SK-N-SH treated with all-trans-retinoic acid at 6 μM for 48 hours (cell line): Measurements from ENCODE around the gene KIF1A.

Experiments used
- ATAC-seq: fragments of 200-7000 bp; cut with Tn5 transposase; 3 replicates; pipeline ENCODE4 v1.9.1; 2020; ENCODE audit warnings: mild to moderate bottlenecking, moderate library complexity
- ARNTL ChIP-seq: fragments of 450-650 bp; formaldehyde crosslinking; IDR thresholded peaks from 2 replicates; pipeline ENCODE4 v1.5.0; 2020; ENCODE audit warnings: low read depth, mild to moderate bottlenecking, moderate library complexity, borderline replicate concordance
- BACH2 ChIP-seq: fragments of 250-450 bp; sonication (Bioruptor Pico); IDR thresholded peaks from 2 replicates; pipeline ENCODE4 v1.9.0; 2021; ENCODE audit warnings: mild to moderate bottlenecking, borderline replicate concordance
- CREB5 ChIP-seq: fragments of 250-450 bp; sonication (Bioruptor Pico); IDR thresholded peaks from 2 replicates; pipeline ENCODE4 v1.5.1; 2020; ENCODE audit warnings: low read depth, mild to moderate bottlenecking, moderate library complexity
- CSDC2 ChIP-seq: fragments of 250-450 bp; sonication (Bioruptor Pico); IDR thresholded peaks from 2 replicates; pipeline ENCODE4 v1.5.0; 2020; ENCODE audit warnings: mild to moderate bottlenecking, moderate library complexity
- CSRNP3 ChIP-seq: fragments of 250-450 bp; sonication (Bioruptor Pico); IDR thresholded peaks from 2 replicates; pipeline ENCODE4 v1.5.1; 2021; ENCODE audit warnings: mild to moderate bottlenecking, moderate library complexity
- ESRRG ChIP-seq: fragments of 250-450 bp; sonication (Bioruptor Pico); IDR thresholded peaks from 2 replicates; pipeline ENCODE4 v1.6.1; 2021; ENCODE audit warnings: mild to moderate bottlenecking
- OSR1 ChIP-seq: fragments of 250-450 bp; sonication (Bioruptor Pico); IDR thresholded peaks from 2 replicates; pipeline ENCODE4 v1.8.0; 2022; ENCODE audit warnings: moderate library complexity, mild to moderate bottlenecking, inconsistent platforms
- PATZ1 ChIP-seq: fragments of 250-450 bp; sonication (Bioruptor Pico); IDR thresholded peaks from 2 replicates; pipeline ENCODE4 v1.8.0; 2020; ENCODE audit warnings: mild to moderate bottlenecking, moderate library complexity, borderline replicate concordance
- POU6F1 ChIP-seq: fragments of 250-450 bp; sonication (Bioruptor Pico); IDR thresholded peaks from 2 replicates; pipeline ENCODE4 v1.8.0; 2021; ENCODE audit warnings: low read depth, mild to moderate bottlenecking, moderate library complexity, borderline replicate concordance
- PPARA ChIP-seq: fragments of 250-450 bp; sonication (Bioruptor Pico); IDR thresholded peaks from 2 replicates; pipeline ENCODE4 v1.5.0; 2020; ENCODE audit warnings: mild to moderate bottlenecking, borderline replicate concordance
- SNAI2 ChIP-seq: fragments of 250-450 bp; sonication (Bioruptor Pico); IDR thresholded peaks from 2 replicates; pipeline ENCODE4 v1.5.0; 2020; ENCODE audit warnings: mild to moderate bottlenecking, moderate library complexity
- TCF4 ChIP-seq: fragments of 250-450 bp; sonication (Bioruptor Pico); IDR thresholded peaks from 2 replicates; pipeline ENCODE4 v1.8.0; 2021; ENCODE audit warnings: mild to moderate bottlenecking, moderate library complexity, borderline replicate concordance
- TOX ChIP-seq: fragments of 250-450 bp; sonication (Bioruptor Pico); IDR thresholded peaks from 2 replicates; pipeline ENCODE4 v1.8.0; 2021; ENCODE audit warnings: mild to moderate bottlenecking, moderate library complexity, borderline replicate concordance
- TSHZ2 ChIP-seq: fragments of 250-450 bp; sonication (Bioruptor Pico); IDR thresholded peaks from 2 replicates; pipeline ENCODE4 v1.5.0; 2020; ENCODE audit warnings: mild to moderate bottlenecking, moderate library complexity
- ZC3H10 ChIP-seq: fragments of 250-450 bp; sonication (Bioruptor Pico); IDR thresholded peaks from 2 replicates; pipeline ENCODE4 v1.5.1; 2021; ENCODE audit warnings: mild to moderate bottlenecking, moderate library complexity
- ZFP3 ChIP-seq: fragments of 250-450 bp; sonication (Bioruptor Pico); IDR thresholded peaks from 2 replicates; pipeline ENCODE4 v1.5.0; 2020; ENCODE audit warnings: mild to moderate bottlenecking, moderate library complexity
- ZNF565 ChIP-seq: fragments of 450-650 bp; formaldehyde crosslinking; conservative IDR thresholded peaks from 2 replicates; pipeline ENCODE4 v1.5.0; 2020; ENCODE audit warnings: low read depth, mild to moderate bottlenecking, moderate library complexity
- ZNF70 ChIP-seq: fragments of 450-650 bp; formaldehyde crosslinking; IDR thresholded peaks from 2 replicates; pipeline ENCODE4 v1.5.0; 2020; ENCODE audit warnings: mild to moderate bottlenecking, moderate library complexity
- ZNF8 ChIP-seq: fragments of 450-650 bp; formaldehyde crosslinking; IDR thresholded peaks from 2 replicates; pipeline ENCODE4 v1.5.0; 2020; ENCODE audit warnings: mild to moderate bottlenecking, moderate library complexity

Gene KIF1A

GRCh38 chr2:240850026-240850425 is 30.0 kb upstream of the KIF1A start (continued):
- TF ChIP-seq POU6F1 (CRISPR knock-in tag) (no peak), CSRNP3 (CRISPR knock-in tag) (no peak)

GRCh38 chr2:240848900-240849680 is 29.1 kb upstream of the KIF1A start:
- no peak for ATAC-seq
- TF ChIP-seq PPARA (CRISPR knock-in tag) (no peak), ZFP3 (CRISPR knock-in tag) (no peak), ZNF565 (no peak), TOX (CRISPR knock-in tag) (no peak), BACH2 (CRISPR knock-in tag) (no peak), CSRNP3 (CRISPR knock-in tag) (no peak), CSDC2 (CRISPR knock-in tag) (no peak), TCF4 (CRISPR knock-in tag) (no peak), ZNF8 (CRISPR knock-in tag) (no peak), ARNTL (CRISPR knock-in tag) (no peak), SNAI2 (CRISPR knock-in tag) (no peak), OSR1 (CRISPR knock-in tag) (no peak), CREB5 (no peak), TSHZ2 (no peak), ESRRG (CRISPR knock-in tag) (no peak), PATZ1 (CRISPR knock-in tag) (no peak), ZNF70 (CRISPR knock-in tag) (no peak)

GRCh38 chr2:240847817-240848216 is 27.8 kb upstream of the KIF1A start:
- no peak for ATAC-seq
- no peak for TF ChIP-seq ZC3H10
- no peak for TF ChIP-seq CSRNP3 (CRISPR knock-in tag)
- TF ChIP-seq ZFP3 (CRISPR knock-in tag), result no peak
- no peak for TF ChIP-seq CREB5
- TF ChIP-seq ZNF565, result no peak
- TF ChIP-seq OSR1 (CRISPR knock-in tag), result no peak
- no peak for TF ChIP-seq POU6F1 (CRISPR knock-in tag)
